Measurements from ENCODE around the gene TPI1. TPM values are rescaled to one million over a fixed set of nuclear protein-coding genes. Genes with fewer than 3 reads are reported as not detected.

The TPI1 gene
- total RNA-seq, 6 donors from 2014 or later, result 137 to 407 (median 309) TPM

GRCh38 chr12:6823182-6824084 is 43.9 kb upstream of the TPI1 start:
- 74 to 87% methylated on average over 4 to 12 of the region's 12 CpGs for WGBS, 2 donors
- no peak overlapping the region for H3K27ac ChIP-seq
- DNase-seq (peak in 1 of 2 donors; percentile 66), ATAC-seq (ENCODE audit: low FRiP score in 2 of 2) (no peak)
- peaks cover 0 to 11% (median 5%) of the 10 kb centered on the region in 4 donors for H3K27me3 ChIP-seq
- no peak overlapping the region for H3K4me3 ChIP-seq
- H3K36me3 ChIP-seq, result no peaks in the 10 kb centered on the region
- TF ChIP-seq EP300 (IDR thresholded peaks at IDR 0.05) (no peak), POLR2A (IDR thresholded peaks at IDR 0.05) (no peak), POLR2AphosphoS5 (IDR thresholded peaks at IDR 0.05) (no peak), CTCF (IDR thresholded peaks at IDR 0.05) (no peak)
- peaks cover 23 to 39% (median 32%) of the 10 kb centered on the region in 4 donors for H3K4me1 ChIP-seq
- H3K9me3 ChIP-seq, result no peaks in the 10 kb centered on the region

- H3K36me3 ChIP-seq, result no peaks in the 10 kb centered on the region
- no peak for ATAC-seq (ENCODE audit: low FRiP score in 2 of 2)
- WGBS, 2 donors, result 91 to 97% methylated on average over 19 to 37 of the region's 37 CpGs
- TF ChIP-seq POLR2AphosphoS5 (IDR thresholded peaks at IDR 0.05) (no peak), EP300 (IDR thresholded peaks at IDR 0.05) (no peak), CTCF (IDR thresholded peaks at IDR 0.05) (no peak), POLR2A (IDR thresholded peaks at IDR 0.05) (no peak)
- DNase-seq, result peak in 1 of 2 donors; percentile 66
- peaks cover 23 to 47% (median 38%) of the 10 kb centered on the region in 4 donors for H3K4me1 ChIP-seq
- no peak overlapping the region for H3K4me3 ChIP-seq
- H3K27ac ChIP-seq, result no peak overlapping the region
- peaks cover 0 to 18% (median 9%) of the 10 kb centered on the region in 4 donors for H3K27me3 ChIP-seq
- H3K9me3 ChIP-seq, result no peaks in the 10 kb centered on the region
Measured at GRCh38 chr12:6824085-6824775, 43.1 kb upstream of the TPI1 start.

- Histone ChIP-seq H3K4me1 (peaks cover 27 to 51% (median 43%) of the 10 kb centered on the region in 4 donors), H3K27ac (no peak overlapping the region), H3K9me3 (no peaks in the 10 kb centered on the region), H3K36me3 (no peaks in the 10 kb centered on the region), H3K4me3 (no peak overlapping the region), H3K27me3 (peaks cover 0 to 23% (median 9%) of the 10 kb centered on the region in 4 donors)
- no peak for DNase-seq
- no peak for ATAC-seq (ENCODE audit: low FRiP score in 2 of 2)
- no peak for TF ChIP-seq POLR2A (IDR thresholded peaks at IDR 0.05)
- TF ChIP-seq EP300 (IDR thresholded peaks at IDR 0.05), result no peak
- TF ChIP-seq POLR2AphosphoS5 (IDR thresholded peaks at IDR 0.05), result no peak
- WGBS, 2 donors, result 59 to 65% methylated on average over 12 of the region's 12 CpGs
Measured at GRCh38 chr12:6824901-6825381, 42.4 kb upstream of the TPI1 start.

- TF ChIP-seq POLR2AphosphoS5 (IDR thresholded peaks at IDR 0.05) (peak in 1 of 2 donors; percentile 25), EP300 (IDR thresholded peaks at IDR 0.05) (no peak), CTCF (IDR thresholded peaks at IDR 0.05) (peak; percentile 84 to 94 (median 92)), POLR2A (IDR thresholded peaks at IDR 0.05) (no peak)
- Histone ChIP-seq H3K27ac (no peak overlapping the region), H3K36me3 (no peaks in the 10 kb centered on the region), H3K4me1 (peaks cover 27 to 51% (median 43%) of the 10 kb centered on the region in 4 donors), H3K9me3 (no peaks in the 10 kb centered on the region), H3K27me3 (peaks cover 0 to 23% (median 9%) of the 10 kb centered on the region in 4 donors), H3K4me3 (no peak overlapping the region)
- DNase-seq, result peak; percentile 85 to 86
- WGBS, 2 donors, result 9 to 27% methylated on average over 9 to 19 of the region's 19 CpGs
- peak; percentile 79 to 85 for ATAC-seq (ENCODE audit: low FRiP score in 2 of 2)
Measured at GRCh38 chr12:6825398-6826124, 41.8 kb upstream of the TPI1 start.
